GM18909 (cell line): ENCODE data around the gene OASL.
"Not testable (repeated sequence)": the region's sequence is repeated elsewhere in the genome, so short reads cannot be mapped to it uniquely, and the experiment has no call there.

Experiments used
- ATAC-seq: cut with Tn5 transposase; IDR thresholded peaks from one replicate; pipeline ENCODE4 v1.9.1; 2021; ENCODE audit warnings: mild to moderate bottlenecking; ENCODE audit not compliant: unreplicated experiment, poor library complexity

OASL gene

GRCh38 chr12:121038861-121039668 is at the start of gene OASL:
Gene OASL (minus strand): TSS chr12:121039246. CDS start chr12:121038971, 275 bp downstream.
- peak; percentile 82 for ATAC-seq

GRCh38 chr12:121088195-121088585 is 49.1 kb upstream of the OASL start:
- no peak for ATAC-seq

- ATAC-seq = no peak
These were observed 48.6 kb upstream of the OASL start for GRCh38 chr12:121087467-121088194.

GRCh38 chr12:121086781-121087295 is 47.8 kb upstream of the OASL start:
- ATAC-seq = no peak

GRCh38 chr12:121085506-121086353 is 46.7 kb upstream of the OASL start:
- no peak for ATAC-seq

GRCh38 chr12:121085069-121085468 is 46.0 kb upstream of the OASL start:
- ATAC-seq = no peak

- no peak for ATAC-seq
These were observed 45.2 kb upstream of the OASL start for GRCh38 chr12:121084229-121084628.

- ATAC-seq = no peak
These were observed 41.9 kb upstream of the OASL start for GRCh38 chr12:121080909-121081308.

- no peak for ATAC-seq
These were observed 40.8 kb upstream of the OASL start for GRCh38 chr12:121079736-121080272.

GRCh38 chr12:121077440-121077839 is 38.4 kb upstream of the OASL start:
- ATAC-seq = not testable (repeated sequence)

- ATAC-seq = not testable (repeated sequence)
These were observed 36.9 kb upstream of the OASL start for GRCh38 chr12:121075911-121076310.

- ATAC-seq = no peak
These were observed 33.1 kb upstream of the OASL start for GRCh38 chr12:121072147-121072546.

GRCh38 chr12:121069206-121069605 is 30.2 kb upstream of the OASL start:
- ATAC-seq = no peak

- no peak for ATAC-seq
These were observed 26.3 kb upstream of the OASL start for GRCh38 chr12:121065345-121065744.

- ATAC-seq = not testable (repeated sequence)
These were observed 25.5 kb upstream of the OASL start for GRCh38 chr12:121064586-121064985.

GRCh38 chr12:121064116-121064515 is 25.1 kb upstream of the OASL start:
- ATAC-seq = no peak

GRCh38 chr12:121062391-121063045 is 23.5 kb upstream of the OASL start:
- ATAC-seq = no peak

- no peak for ATAC-seq
These were observed 22.8 kb upstream of the OASL start for GRCh38 chr12:121061831-121062230.

GRCh38 chr12:121060149-121061001 is 21.3 kb upstream of the OASL start:
- peak; percentile 75 for ATAC-seq
